HEK293T (cell line): Measurements from ENCODE around the gene SYNGR4.

Experiments
- CTCF ChIA-PET: fragments of 350-600 bp; formaldehyde crosslinking; extraction: SDS; loops from one replicate; lab custom pipeline; 2021; ENCODE audit warnings: antibody characterized with exemption, inconsistent platforms; lab: Yijun Ruan, JAX
- POLR2A ChIA-PET: fragments of 350-600 bp; formaldehyde crosslinking; extraction: SDS; loops from one replicate; lab custom pipeline; 2020; ENCODE audit warnings: antibody characterized with exemption, inconsistent platforms; lab: Yijun Ruan, JAX
- DNase-seq: peaks from one replicate; pipeline ENCODE4 v3.0.0; 2012; ENCODE audit warnings: mixed read lengths; ENCODE audit errors: extremely low spot score
- ARNT ChIP-seq: fragments of 450-650 bp; IDR thresholded peaks from 2 replicates; pipeline ENCODE4 v1.6.1; 2017; ENCODE audit warnings: mild to moderate bottlenecking
- BHLHE40 ChIP-seq: fragments of 450-650 bp; IDR thresholded peaks from 2 replicates; pipeline ENCODE4 v1.6.1; 2016; ENCODE audit warnings: mild to moderate bottlenecking, moderate library complexity, borderline replicate concordance
- CTBP1 ChIP-seq: fragments of 450-650 bp; IDR thresholded peaks from 2 replicates; pipeline ENCODE4 v1.6.1; 2016; ENCODE audit warnings: borderline replicate concordance
- ELF4 ChIP-seq: fragments of 450-650 bp; IDR thresholded peaks from 2 replicates; pipeline ENCODE4 v1.6.1; 2017; ENCODE audit warnings: antibody characterized with exemption
- FOXA1 ChIP-seq: fragments of 450-650 bp; IDR thresholded peaks from 2 replicates; pipeline ENCODE4 v1.6.1; 2016; ENCODE audit warnings: mild to moderate bottlenecking
- FOXK2 ChIP-seq: fragments of 450-650 bp; IDR thresholded peaks from 2 replicates; pipeline ENCODE4 v1.6.1; 2016; ENCODE audit warnings: mild to moderate bottlenecking
- FOXM1 ChIP-seq: fragments of 450-650 bp; IDR thresholded peaks from 2 replicates; pipeline ENCODE4 v1.6.1; 2017; ENCODE audit warnings: mild to moderate bottlenecking, borderline replicate concordance
- HDGF ChIP-seq: fragments of 450-650 bp; IDR thresholded peaks from 2 replicates; pipeline ENCODE4 v1.6.1; 2017; ENCODE audit warnings: antibody characterized with exemption, borderline replicate concordance
- L3MBTL2 ChIP-seq: fragments of 450-650 bp; conservative IDR thresholded peaks from 2 replicates; pipeline ENCODE4 v1.6.1; 2016; ENCODE audit warnings: mild to moderate bottlenecking
- LEF1 ChIP-seq: fragments of 450-650 bp; IDR thresholded peaks from 2 replicates; pipeline ENCODE4 v1.6.1; 2017; ENCODE audit warnings: mild to moderate bottlenecking, borderline replicate concordance
- NFRKB ChIP-seq: fragments of 450-650 bp; IDR thresholded peaks from 2 replicates; pipeline ENCODE4 v1.6.1; 2016; ENCODE audit warnings: mild to moderate bottlenecking, moderate library complexity
- SP1 ChIP-seq: fragments of 450-650 bp; IDR thresholded peaks from 2 replicates; pipeline ENCODE4 v1.6.1; 2017
- SUZ12 ChIP-seq: fragments of 450-650 bp; IDR thresholded peaks from 2 replicates; pipeline ENCODE4 v1.6.1; 2016; ENCODE audit warnings: mild to moderate bottlenecking
- TARDBP ChIP-seq: fragments of 450-650 bp; IDR thresholded peaks from 2 replicates; pipeline ENCODE4 v1.6.1; 2016
- ZNF384 ChIP-seq: fragments of 450-650 bp; IDR thresholded peaks from 2 replicates; pipeline ENCODE4 v1.6.1; 2016
- TF ChIP-seq, protein P1 (sequence below): fragments of 450-650 bp; IDR thresholded peaks from 2 replicates; pipeline ENCODE4 v1.6.1; 2016

Gene SYNGR4

GRCh38 chr19:48379058-48379457 lies 14.9 kb downstream of the SYNGR4 start:
- no peak for TF ChIP-seq ARNT
- TF ChIP-seq FOXA1, result no peak
- ChIA-PET CTCF (no interaction called here), POLR2A (interaction anchor here (0.8 kb wide), 1 partner anchor 8 kb away, joined by 3 read pairs; no protein-coding TSS in a partner anchor)

GRCh38 chr19:48381178-48381950 lies 17.2 kb downstream of the SYNGR4 start:
- no peak for TF ChIP-seq BHLHE40
- TF ChIP-seq TARDBP, result no peak
- TF ChIP-seq ELF4, result no peak
- no peak for TF ChIP-seq SP1
- TF ChIP-seq HDGF, result no peak
- no peak for TF ChIP-seq ZNF384
- TF ChIP-seq FOXM1, result no peak
- no peak for TF ChIP-seq FOXA1
- TF ChIP-seq, protein P1, sequence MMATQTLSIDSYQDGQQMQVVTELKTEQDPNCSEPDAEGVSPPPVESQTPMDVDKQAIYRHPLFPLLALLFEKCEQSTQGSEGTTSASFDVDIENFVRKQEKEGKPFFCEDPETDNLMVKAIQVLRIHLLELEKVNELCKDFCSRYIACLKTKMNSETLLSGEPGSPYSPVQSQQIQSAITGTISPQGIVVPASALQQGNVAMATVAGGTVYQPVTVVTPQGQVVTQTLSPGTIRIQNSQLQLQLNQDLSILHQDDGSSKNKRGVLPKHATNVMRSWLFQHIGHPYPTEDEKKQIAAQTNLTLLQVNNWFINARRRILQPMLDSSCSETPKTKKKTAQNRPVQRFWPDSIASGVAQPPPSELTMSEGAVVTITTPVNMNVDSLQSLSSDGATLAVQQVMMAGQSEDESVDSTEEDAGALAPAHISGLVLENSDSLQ, result no peak
- no peak for TF ChIP-seq NFRKB
- no peak for TF ChIP-seq CTBP1
- TF ChIP-seq L3MBTL2, result no peak
- TF ChIP-seq SUZ12, result no peak
- no peak for TF ChIP-seq FOXK2
- TF ChIP-seq LEF1, result no peak
- TF ChIP-seq ARNT, result no peak
- DNase-seq, result no peak
- ChIA-PET CTCF (interaction anchor here (1.5 kb wide), 1 partner anchor 10 kb away, joined by 3 read pairs; the partner anchor contains the start of gene KDELR1), POLR2A (interaction anchor here (1.3 kb wide), 1 partner anchor 17 kb away, joined by 6 read pairs; the partner anchor contains the start of genes SYNGR4 and TMEM143)

More at GRCh38 chr19:48379058-48379457, 14.9 kb downstream of the SYNGR4 start:
- no peak for DNase-seq

- ChIA-PET CTCF (no interaction called here), POLR2A (interaction anchor here (1.4 kb wide), 1 partner anchor 18 kb away, joined by 6 read pairs; no protein-coding TSS in a partner anchor)
- TF ChIP-seq, protein P1, result no peak
- TF ChIP-seq FOXA1 (no peak), FOXK2 (no peak), FOXM1 (no peak), ZNF384 (no peak), LEF1 (no peak), HDGF (no peak), SP1 (no peak), TARDBP (no peak), BHLHE40 (no peak)
- no peak for DNase-seq
Observed at GRCh38 chr19:48382286-48382685, 18.1 kb downstream of the SYNGR4 start.

- TF ChIP-seq HDGF, result no peak
- TF ChIP-seq L3MBTL2, result no peak
- no peak for TF ChIP-seq NFRKB
- no peak for TF ChIP-seq FOXM1
- TF ChIP-seq SUZ12, result no peak
- no peak for DNase-seq
- ChIA-PET CTCF (no interaction called here), POLR2A (interaction anchor here (0.9 kb wide), 1 partner anchor 22 kb away, joined by 5 read pairs; the partner anchor contains the start of genes SYNGR4 and TMEM143)
Observed at GRCh38 chr19:48385461-48386087, 21.4 kb downstream of the SYNGR4 start.

DNA sequence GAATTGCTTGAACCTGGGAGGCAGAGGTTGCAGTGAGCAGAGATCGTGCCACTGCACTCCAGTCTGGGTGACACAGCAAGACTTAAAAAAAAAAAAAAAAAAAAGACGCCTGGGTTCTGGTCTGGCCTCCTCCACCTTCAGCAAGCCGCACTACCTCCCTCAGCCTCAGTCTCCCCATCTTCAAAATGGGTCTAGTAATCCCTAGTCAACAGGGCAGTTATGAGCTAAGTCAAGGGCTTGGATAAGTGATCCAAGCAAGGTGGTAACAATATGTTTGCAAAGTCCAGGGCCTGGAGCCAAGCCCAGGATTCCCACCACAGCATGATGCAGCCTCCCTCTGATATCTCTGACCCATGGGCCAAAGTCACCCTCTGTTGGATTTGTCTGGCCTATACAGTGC lies 22.8 kb downstream of the SYNGR4 start:
- DNase-seq, result no peak
- CTCF ChIA-PET, result no interaction called here
- TF ChIP-seq FOXA1 (no peak), HDGF (no peak), NFRKB (no peak), ZNF384 (no peak), CTBP1 (no peak), SUZ12 (no peak), BHLHE40 (no peak)
- TF ChIP-seq, protein P1, result no peak
- POLR2A ChIA-PET, result interaction anchor here (0.6 kb wide), 1 partner anchor 8 kb away, joined by 3 read pairs; no protein-coding TSS in a partner anchor
